Measurements from ENCODE around the gene FBXO31.

- TF ChIP-seq CTCF (IDR thresholded peaks at IDR 0.05; ENCODE audit: insufficient read depth, low read length) (no peak), SPI1 (IDR thresholded peaks at IDR 0.05; ENCODE audit: borderline replicate concordance, low read depth) (no peak), POLR2AphosphoS5 (IDR thresholded peaks at IDR 0.05; ENCODE audit: low read depth) (no peak), REST (IDR thresholded peaks at IDR 0.05; ENCODE audit: insufficient replicate concordance, low read depth) (no peak)
Measured at GRCh38 chr16:87333581-87334331, 49.8 kb downstream of the FBXO31 start.
